BLaER1 treated with 17β-estradiol and CSF1 and Interleukin-3, amounts not matched to agents 10 nM and 100 nM (cell line): Measurements from ENCODE around the gene WDR81.
A peak's percentile ranks its signal among the peaks of the same experiment; 100 is the strongest.
"Not testable (repeated sequence)": the region's sequence is repeated elsewhere in the genome, so short reads cannot be mapped to it uniquely, and the experiment has no call there.

ENCODE experiments used
- H3K27ac ChIP-seq, 11 experiments: shearing (Covaris generic); formaldehyde crosslinking; 2 replicates each; pipeline ENCODE4 v1.8.1; 2022
- H3K27me3 ChIP-seq, 11 experiments: shearing (Covaris generic); formaldehyde crosslinking; 2 replicates each; pipeline ENCODE4 v1.8.1; 2022
- H3K36me3 ChIP-seq, 11 experiments: shearing (Covaris generic); formaldehyde crosslinking; 2 replicates each; pipeline ENCODE4 v1.8.1; 2022
- H3K4me1 ChIP-seq, 10 experiments: shearing (Covaris generic); formaldehyde crosslinking; 2 replicates each; pipeline ENCODE4 v1.8.1; 2022
- H3K4me2 ChIP-seq, 11 experiments: shearing (Covaris generic); formaldehyde crosslinking; 2 replicates each; pipeline ENCODE4 v1.8.1; 2022
- H3K4me3 ChIP-seq, 10 experiments: shearing (Covaris generic); formaldehyde crosslinking; 2 replicates each; pipeline ENCODE4 v1.8.1; 2022
- H3K9ac ChIP-seq, 11 experiments: shearing (Covaris generic); formaldehyde crosslinking; 2 replicates each; pipeline ENCODE4 v1.8.1; 2022
- H3K9me3 ChIP-seq, 11 experiments: shearing (Covaris generic); formaldehyde crosslinking; replicated peaks in 1 of 11; 2 replicates each; pipeline ENCODE4 v1.8.1; 2022
- H4K20me1 ChIP-seq, 11 experiments: shearing (Covaris generic); formaldehyde crosslinking; 2 replicates each; pipeline ENCODE4 v1.8.1; 2022
- Cebpa-rat ChIP-seq, 11 experiments: shearing (Covaris generic); IDR thresholded peaks; 2 replicates each; pipeline ENCODE4 v1.8.1; 2022

Gene WDR81

DNA sequence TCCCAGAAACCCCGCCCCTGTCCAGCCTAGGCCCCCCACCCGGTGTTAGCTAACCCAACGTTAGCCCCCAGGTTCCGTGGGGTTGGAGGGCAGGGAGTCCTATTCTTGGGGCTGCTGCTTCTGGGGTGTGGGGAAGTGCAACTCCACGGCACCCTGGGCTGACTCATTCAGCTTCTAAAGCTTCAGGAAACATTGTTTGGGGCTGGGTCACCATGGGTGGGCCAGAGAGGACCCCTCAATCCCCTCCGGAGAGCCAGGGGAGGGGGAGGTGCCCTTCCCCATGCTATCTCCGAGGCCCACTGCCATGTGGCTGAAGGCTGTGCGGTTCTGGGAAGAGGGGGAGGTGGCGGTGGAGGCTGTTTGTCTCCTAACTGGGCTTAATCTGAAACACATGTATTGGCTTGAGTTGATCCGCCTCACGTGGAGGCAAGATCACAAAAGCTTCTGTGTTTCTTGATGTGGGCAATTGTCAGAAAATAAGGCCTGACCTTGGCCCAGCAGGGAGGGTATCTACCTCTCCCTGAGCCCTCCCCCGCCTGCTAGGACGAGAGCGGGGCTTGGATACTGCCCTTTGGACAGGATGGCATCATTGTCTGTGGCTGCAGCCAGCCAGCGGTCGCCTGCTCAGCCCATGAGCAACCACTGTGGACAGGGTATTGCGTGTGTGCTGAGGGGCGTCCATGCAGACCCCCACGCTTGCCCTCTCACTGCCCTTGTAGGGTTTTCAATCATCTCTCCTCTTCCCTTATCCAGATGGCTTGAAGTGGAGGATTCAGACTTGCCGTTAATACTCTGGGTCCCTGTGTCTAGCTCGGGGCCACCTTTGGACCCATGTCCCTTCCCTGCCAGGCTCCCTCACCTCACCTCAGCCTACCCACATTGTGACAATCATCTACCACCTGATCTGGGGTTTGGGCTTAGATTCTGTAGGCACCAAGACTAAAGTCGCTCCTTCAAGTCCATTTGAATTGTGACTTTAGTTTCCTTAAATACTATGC is 38.7 kb downstream of the WDR81 start:
- Histone ChIP-seq H3K4me1 (peaks cover 50 to 86% (median 70%) of the 10 kb centered on the region in 10 experiments), H3K27me3 (no peaks in the 10 kb centered on the region), H3K9ac (peak overlapping the region; percentile 24 to 69 (median 61); a peak in 20 of 22 replicates), H3K9me3 (no peaks in the 10 kb centered on the region), H3K4me3 (no peak overlapping the region), H3K36me3 (no peaks in the 10 kb centered on the region), H3K4me2 (peak overlapping the region; percentile 65 to 94 (median 81)), H4K20me1 (no peaks in the 10 kb centered on the region), H3K27ac (peak overlapping the region; percentile 64 to 85 (median 77); a peak in 21 of 22 replicates)
- TF ChIP-seq Cebpa-rat (IDR thresholded peaks at IDR 0.05), result no peak

- no peaks in the 10 kb centered on the region for H3K27me3 ChIP-seq
- peak overlapping the region; percentile 64 to 85 (median 77); a peak in 21 of 22 replicates for H3K27ac ChIP-seq
- H3K9ac ChIP-seq, result peak overlapping the region; percentile 26 to 69 (median 61); a peak in 20 of 22 replicates
- no peaks in the 10 kb centered on the region for H3K36me3 ChIP-seq
- H4K20me1 ChIP-seq, result no peaks in the 10 kb centered on the region
- TF ChIP-seq Cebpa-rat (IDR thresholded peaks at IDR 0.05), result no peak
- peaks cover 59 to 86% (median 77%) of the 10 kb centered on the region in 10 experiments for H3K4me1 ChIP-seq
- no peaks in the 10 kb centered on the region for H3K9me3 ChIP-seq
- H3K4me2 ChIP-seq, result peak overlapping the region; percentile 65 to 94 (median 81)
- no peak overlapping the region for H3K4me3 ChIP-seq
Measured at GRCh38 chr17:1764284-1764683, 39.8 kb downstream of the WDR81 start.

GRCh38 chr17:1764705-1765104 is 40.2 kb downstream of the WDR81 start:
- H3K27me3 ChIP-seq, H3K4me3 ChIP-seq, H3K36me3 ChIP-seq, H4K20me1 ChIP-seq, H3K9me3 ChIP-seq: not testable (repeated sequence)
- Histone ChIP-seq H3K4me2 (peak overlapping the region; percentile 65 to 94 (median 81)), H3K27ac (peak overlapping the region; percentile 64 to 85 (median 77); a peak in 21 of 22 replicates), H3K9ac (peak overlapping the region in 10 of 11 experiments; percentile 1 to 69 (median 62); a peak in 16 of 22 replicates), H3K4me1 (peaks cover 64 to 87% (median 80%) of the 10 kb centered on the region in 10 experiments)

- Histone ChIP-seq H3K27me3 (no peaks in the 10 kb centered on the region), H3K36me3 (no peaks in the 10 kb centered on the region), H4K20me1 (no peaks in the 10 kb centered on the region)
Measured at GRCh38 chr17:1765576-1765975, 41.1 kb downstream of the WDR81 start.

DNA sequence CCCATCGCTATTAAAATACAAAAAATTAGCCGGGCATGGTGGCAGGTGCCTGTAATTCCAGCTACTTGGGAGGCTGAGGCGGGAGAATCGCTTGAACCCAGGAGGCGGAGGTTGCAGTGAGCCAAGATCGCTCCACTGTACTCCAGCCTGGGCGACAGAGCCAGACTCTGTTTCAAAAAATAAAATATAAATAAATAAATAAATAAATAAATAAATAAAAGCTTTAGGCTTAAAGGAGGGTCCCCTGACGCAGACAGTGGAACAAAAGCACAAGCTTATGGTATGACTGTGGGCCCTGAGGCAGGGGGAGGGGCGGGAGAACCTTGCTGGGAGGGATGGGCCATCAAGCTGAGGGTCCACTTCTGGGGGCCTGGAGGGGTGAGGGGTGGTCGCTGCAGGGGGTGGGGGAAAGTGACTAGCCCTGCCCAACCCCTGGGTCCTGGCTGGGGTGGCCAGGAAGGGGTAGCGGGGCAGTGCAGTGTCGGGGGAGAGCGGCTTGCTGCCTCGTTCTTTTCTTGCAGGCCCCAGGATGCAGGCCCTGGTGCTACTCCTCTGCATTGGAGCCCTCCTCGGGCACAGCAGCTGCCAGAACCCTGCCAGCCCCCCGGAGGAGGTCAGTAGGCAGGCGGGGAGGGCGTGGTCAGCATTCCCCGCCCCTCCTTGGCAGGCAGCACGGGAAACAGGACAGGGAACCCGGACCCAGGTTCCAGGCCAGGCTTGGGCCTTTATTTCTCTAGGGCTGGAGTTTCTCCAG is 42.1 kb downstream of the WDR81 start:
- TF ChIP-seq Cebpa-rat (IDR thresholded peaks at IDR 0.05), result no peak
- peak overlapping the region in 6 of 11 experiments; percentile 20 to 94 (median 27); a peak in 9 of 22 replicates for H3K4me2 ChIP-seq
- H3K9me3 ChIP-seq, result no peaks in the 10 kb centered on the region
- H3K27ac ChIP-seq, result peak overlapping the region in 9 of 11 experiments; percentile 32 to 78 (median 51); a peak in 16 of 22 replicates
- peak overlapping the region in 7 of 11 experiments; percentile 4 to 55 (median 31); a peak in 7 of 22 replicates for H3K9ac ChIP-seq
- H3K27me3 ChIP-seq, result no peaks in the 10 kb centered on the region
- H4K20me1 ChIP-seq, result no peaks in the 10 kb centered on the region
- no peaks in the 10 kb centered on the region for H3K36me3 ChIP-seq
- peaks cover 79 to 98% (median 94%) of the 10 kb centered on the region in 10 experiments for H3K4me1 ChIP-seq
- no peak overlapping the region for H3K4me3 ChIP-seq

More at GRCh38 chr17:1765576-1765975, 41.1 kb downstream of the WDR81 start:
- no peaks in the 10 kb centered on the region for H3K9me3 ChIP-seq
- peaks cover 72 to 95% (median 89%) of the 10 kb centered on the region in 10 experiments for H3K4me1 ChIP-seq
- H3K4me2 ChIP-seq, result peak overlapping the region in 9 of 11 experiments; percentile 2 to 94 (median 69); a peak in 8 of 22 replicates
- no peak overlapping the region for H3K4me3 ChIP-seq
- no peak for TF ChIP-seq Cebpa-rat (IDR thresholded peaks at IDR 0.05)
- peak overlapping the region in 7 of 11 experiments; percentile 1 to 85 (median 75); a peak in 8 of 22 replicates for H3K27ac ChIP-seq
- peak overlapping the region in 2 of 11 experiments; percentile 31 to 41; a peak in 2 of 22 replicates for H3K9ac ChIP-seq

GRCh38 chr17:1767358-1767757 is 42.9 kb downstream of the WDR81 start:
- Histone ChIP-seq H3K4me1 (peaks cover 79 to 98% (median 93%) of the 10 kb centered on the region in 10 experiments), H3K27ac (peak overlapping the region in 7 of 11 experiments; percentile 14 to 50 (median 32); a peak in 7 of 22 replicates), H3K4me2 (no peak overlapping the region)

DNA sequence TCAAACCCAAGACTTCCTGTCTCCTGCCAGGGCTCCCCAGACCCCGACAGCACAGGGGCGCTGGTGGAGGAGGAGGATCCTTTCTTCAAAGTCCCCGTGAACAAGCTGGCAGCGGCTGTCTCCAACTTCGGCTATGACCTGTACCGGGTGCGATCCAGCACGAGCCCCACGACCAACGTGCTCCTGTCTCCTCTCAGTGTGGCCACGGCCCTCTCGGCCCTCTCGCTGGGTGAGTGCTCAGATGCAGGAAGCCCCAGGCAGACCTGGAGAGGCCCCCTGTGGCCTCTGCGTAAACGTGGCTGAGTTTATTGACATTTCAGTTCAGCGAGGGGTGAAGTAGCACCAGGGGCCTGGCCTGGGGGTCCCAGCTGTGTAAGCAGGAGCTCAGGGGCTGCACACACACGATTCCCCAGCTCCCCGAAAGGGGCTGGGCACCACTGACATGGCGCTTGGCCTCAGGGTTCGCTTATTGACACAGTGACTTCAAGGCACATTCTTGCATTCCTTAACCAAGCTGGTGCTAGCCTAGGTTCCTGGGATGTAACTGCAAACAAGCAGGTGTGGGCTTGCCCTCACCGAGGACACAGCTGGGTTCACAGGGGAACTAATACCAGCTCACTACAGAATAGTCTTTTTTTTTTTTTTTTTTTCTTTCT is 45.4 kb downstream of the WDR81 start:
- H3K27me3 ChIP-seq, result no peaks in the 10 kb centered on the region
- no peaks in the 10 kb centered on the region for H3K9me3 ChIP-seq
- peak overlapping the region; percentile 63 to 86 (median 78); a peak in 21 of 22 replicates for H3K27ac ChIP-seq
- H3K36me3 ChIP-seq, result peaks cover 0 to 21% (median 0%) of the 10 kb centered on the region in 11 experiments; a peak in 5 of 22 replicates
- peak overlapping the region; percentile 71 to 95 (median 90) for H3K4me2 ChIP-seq
- peak overlapping the region; percentile 58 to 78 (median 72) for H3K9ac ChIP-seq
- peaks cover 69 to 98% (median 85%) of the 10 kb centered on the region in 10 experiments for H3K4me1 ChIP-seq
- TF ChIP-seq Cebpa-rat (IDR thresholded peaks at IDR 0.05), result no peak
- H3K4me3 ChIP-seq, result peak overlapping the region in 9 of 10 experiments; percentile 28 to 50 (median 40); a peak in 16 of 20 replicates
- H4K20me1 ChIP-seq, result no peaks in the 10 kb centered on the region

More at GRCh38 chr17:1767358-1767757, 42.9 kb downstream of the WDR81 start:
- Histone ChIP-seq H4K20me1 (no peaks in the 10 kb centered on the region), H3K36me3 (no peaks in the 10 kb centered on the region), H3K4me3 (no peak overlapping the region), H3K9ac (no peak overlapping the region), H3K27me3 (no peaks in the 10 kb centered on the region), H3K9me3 (no peaks in the 10 kb centered on the region)
- TF ChIP-seq Cebpa-rat (IDR thresholded peaks at IDR 0.05), result no peak

DNA sequence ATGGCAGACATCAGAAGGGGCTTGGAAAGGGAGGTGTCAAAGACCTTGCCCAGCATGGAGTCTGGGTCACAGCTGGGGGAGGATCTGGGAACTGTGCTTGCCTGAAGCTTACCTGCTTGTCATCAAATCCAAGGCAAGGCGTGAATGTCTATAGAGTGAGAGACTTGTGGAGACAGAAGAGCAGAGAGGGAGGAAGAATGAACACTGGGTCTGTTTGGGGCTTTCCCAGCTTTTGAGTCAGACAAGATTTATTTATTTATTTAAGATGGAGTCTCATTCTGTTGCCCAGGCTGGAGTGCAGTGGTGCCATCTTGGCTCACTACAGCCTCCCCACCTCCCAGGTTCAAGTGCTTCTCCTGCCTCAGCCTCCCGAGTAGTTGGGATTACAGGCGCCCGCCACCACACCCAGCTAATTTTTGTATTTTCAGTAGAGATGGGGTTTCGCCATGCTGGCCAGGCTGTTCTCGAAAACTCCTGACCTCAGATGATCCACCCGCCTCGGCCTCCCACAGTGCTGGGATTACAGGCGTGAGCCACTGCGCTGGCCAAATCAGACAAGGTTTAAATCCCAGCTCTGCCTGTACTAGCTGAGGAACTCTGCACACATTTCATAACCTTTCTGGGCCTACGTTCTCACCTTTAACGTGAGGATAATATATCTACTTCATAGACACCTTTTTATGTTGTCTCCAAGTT is 48.6 kb downstream of the WDR81 start:
- H3K27ac ChIP-seq, result peak overlapping the region in 6 of 11 experiments; percentile 12 to 50 (median 22); a peak in 5 of 22 replicates
- not testable (repeated sequence) for H3K27me3 ChIP-seq, H4K20me1 ChIP-seq, H3K9ac ChIP-seq, H3K9me3 ChIP-seq, H3K4me3 ChIP-seq
- H3K4me1 ChIP-seq, result peaks cover 60 to 80% (median 69%) of the 10 kb centered on the region in 10 experiments
- H3K4me2 ChIP-seq, result peak overlapping the region in 7 of 11 experiments; percentile 1 to 93 (median 24); a peak in 7 of 22 replicates
- H3K36me3 ChIP-seq, result peaks cover 27 to 53% (median 30%) of the 10 kb centered on the region in 11 experiments
